GM12873 (cell line): ENCODE measurements around the gene KANK2.

ENCODE experiments used
- TF ChIP-seq, protein P1 (sequence below): IDR thresholded peaks from 2 replicates; pipeline ENCODE4 v1.5.1; 2012; ENCODE audit warnings: low read depth, mild to moderate bottlenecking, moderate library complexity, low read length, control low read depth; ENCODE audit not compliant: insufficient read depth; ENCODE audit errors: missing control alignments

KANK2 gene

GRCh38 chr19:11166281-11167142, 30.8 kb downstream of the KANK2 start:
- TF ChIP-seq, protein P1, sequence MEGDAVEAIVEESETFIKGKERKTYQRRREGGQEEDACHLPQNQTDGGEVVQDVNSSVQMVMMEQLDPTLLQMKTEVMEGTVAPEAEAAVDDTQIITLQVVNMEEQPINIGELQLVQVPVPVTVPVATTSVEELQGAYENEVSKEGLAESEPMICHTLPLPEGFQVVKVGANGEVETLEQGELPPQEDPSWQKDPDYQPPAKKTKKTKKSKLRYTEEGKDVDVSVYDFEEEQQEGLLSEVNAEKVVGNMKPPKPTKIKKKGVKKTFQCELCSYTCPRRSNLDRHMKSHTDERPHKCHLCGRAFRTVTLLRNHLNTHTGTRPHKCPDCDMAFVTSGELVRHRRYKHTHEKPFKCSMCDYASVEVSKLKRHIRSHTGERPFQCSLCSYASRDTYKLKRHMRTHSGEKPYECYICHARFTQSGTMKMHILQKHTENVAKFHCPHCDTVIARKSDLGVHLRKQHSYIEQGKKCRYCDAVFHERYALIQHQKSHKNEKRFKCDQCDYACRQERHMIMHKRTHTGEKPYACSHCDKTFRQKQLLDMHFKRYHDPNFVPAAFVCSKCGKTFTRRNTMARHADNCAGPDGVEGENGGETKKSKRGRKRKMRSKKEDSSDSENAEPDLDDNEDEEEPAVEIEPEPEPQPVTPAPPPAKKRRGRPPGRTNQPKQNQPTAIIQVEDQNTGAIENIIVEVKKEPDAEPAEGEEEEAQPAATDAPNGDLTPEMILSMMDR, result no peak

DNA sequence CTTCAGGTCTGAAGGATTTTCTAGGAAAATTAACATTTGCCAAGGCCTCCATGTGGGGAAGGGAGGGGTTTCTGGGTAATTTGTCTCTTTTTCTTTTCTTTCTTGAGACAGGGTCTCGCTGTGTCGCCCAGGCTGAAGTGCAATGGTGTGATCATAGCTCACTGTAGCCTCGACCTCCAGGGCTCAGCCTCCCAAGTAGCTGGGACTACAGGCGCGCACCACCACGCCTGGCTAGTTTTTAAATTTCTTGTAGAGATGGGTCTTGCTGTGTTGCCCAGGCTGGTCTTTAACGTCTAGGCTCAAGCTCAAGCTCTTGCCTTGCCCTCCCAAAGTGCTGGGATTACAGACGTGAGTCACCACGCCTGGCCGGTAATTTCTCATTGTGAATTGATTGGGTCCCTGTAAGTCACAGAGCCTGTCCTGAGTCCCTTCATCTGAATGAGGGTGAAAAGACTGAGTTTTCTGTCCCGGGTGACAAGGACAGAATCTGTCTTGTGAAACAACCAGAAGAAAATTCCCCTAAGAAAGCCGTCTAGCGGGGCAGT, 31.8 kb downstream of the KANK2 start:
- TF ChIP-seq, protein P1, result no peak

- TF ChIP-seq, protein P1, result no peak
Measured at GRCh38 chr19:11164879-11165406, 32.4 kb downstream of the KANK2 start.

DNA sequence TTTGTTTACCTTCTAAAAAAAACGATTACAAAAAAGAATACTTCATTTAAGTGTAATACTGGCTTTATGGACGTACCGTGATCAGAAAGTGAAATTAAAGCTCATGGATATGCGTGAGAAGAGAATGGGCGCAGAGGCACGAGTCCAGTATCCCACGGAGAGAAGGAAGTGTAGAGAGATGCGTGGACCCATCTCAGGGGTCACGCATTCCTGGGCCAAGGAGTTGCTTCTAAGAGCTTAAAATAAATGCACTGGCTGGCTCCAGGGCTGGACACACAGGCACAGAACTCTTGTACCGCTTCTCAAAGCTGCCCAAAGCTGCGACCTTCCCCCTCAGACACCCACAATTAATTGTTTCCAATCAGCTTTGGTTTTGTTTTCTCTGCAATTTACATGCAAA, 33.0 kb downstream of the KANK2 start:
- TF ChIP-seq, protein P1, result no peak

DNA sequence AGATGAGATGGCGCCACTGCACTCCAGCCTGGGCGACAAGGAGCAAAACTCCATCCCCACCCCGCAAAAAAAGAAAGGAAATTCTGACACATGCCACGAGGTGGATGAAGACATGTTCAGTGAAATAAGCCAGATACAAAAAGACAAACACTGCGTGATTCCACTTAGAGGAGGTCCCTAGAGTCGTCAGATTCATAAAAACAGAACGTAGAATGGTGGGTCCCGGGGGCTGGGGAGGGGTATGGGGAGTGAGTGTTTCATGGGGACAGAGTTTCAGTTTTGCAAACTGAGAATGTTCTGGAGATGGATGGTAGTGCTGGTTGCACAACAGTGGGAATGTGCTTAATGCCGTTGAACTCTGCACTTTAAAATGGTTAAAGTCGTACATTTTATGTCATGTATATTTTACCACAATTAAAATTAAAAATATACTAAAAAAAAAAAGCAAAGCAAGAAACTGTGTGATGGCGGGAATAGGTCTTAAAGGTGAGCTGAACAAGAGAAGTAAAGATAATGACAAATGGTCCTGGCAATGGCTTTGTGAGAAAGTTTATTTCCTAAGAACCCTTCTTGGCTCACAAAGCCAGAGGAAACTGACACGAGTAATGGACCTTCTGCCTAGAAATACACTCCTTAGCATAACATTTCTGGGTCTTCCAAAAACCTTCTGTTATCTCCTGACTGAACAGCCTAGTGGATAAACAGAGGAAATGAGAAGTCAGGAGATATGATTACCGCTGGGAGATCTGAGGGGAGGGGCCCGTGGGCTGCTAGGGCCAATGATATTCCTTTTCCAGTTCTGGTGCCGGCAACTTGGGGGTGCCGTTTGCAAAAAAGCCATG, 37.5 kb downstream of the KANK2 start:
- TF ChIP-seq, protein P1, result no peak

GRCh38 chr19:11155373-11156120, 41.8 kb downstream of the KANK2 start, which contains the start of gene SPC24:
SPC24 (minus strand) TSS chr19:11155782; CDS start chr19:11155776, 6 bp downstream.
- TF ChIP-seq, protein P1, result no peak
